ENCODE results near the gene GNAT1.

- no peak for TF ChIP-seq CTCF (IDR thresholded peaks at IDR 0.05)
- no peak for TF ChIP-seq POLR2A (IDR thresholded peaks at IDR 0.05)
These were observed 21.1 kb downstream of the GNAT1 start for GRCh38 chr3:50212502-50212901.

Data from upper lobe of left lung (tissue), 4 donors.